ENCODE data around the gene LHX2. TPM values are rescaled to one million over a fixed set of nuclear protein-coding genes. Genes with fewer than 3 reads are reported as not detected.

Gene LHX2
- total RNA-seq, 1 donor from 2014 or later: 0.20 TPM

DNA sequence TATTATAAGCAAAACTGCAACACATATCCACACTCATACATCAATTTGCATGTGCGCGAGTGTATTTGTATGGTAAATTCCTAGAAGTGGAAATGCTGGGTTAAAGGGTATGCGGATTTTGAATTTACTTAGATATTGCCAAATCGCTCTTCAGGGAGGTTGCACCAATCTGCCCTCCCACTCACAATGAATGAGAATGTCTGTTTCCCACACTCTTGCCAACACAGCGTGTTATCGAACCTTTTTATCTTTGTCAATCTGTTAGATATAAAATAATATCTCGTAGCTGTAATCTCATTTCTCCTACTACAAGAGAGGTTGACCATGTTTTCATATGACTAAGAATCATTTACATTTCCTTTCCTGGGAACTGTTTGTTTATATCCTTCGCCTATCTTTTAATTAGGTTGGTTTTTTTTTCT, 35.7 kb downstream of the LHX2 start:
- Mint-ChIP-seq H3K9me3 (ENCODE audit: low read depth) (no peaks in the 10 kb centered on the region), H3K27me3 (ENCODE audit: low read depth) (peaks cover 17% of the 10 kb centered on the region), H3K4me1 (ENCODE audit: low read depth) (peaks cover 3% of the 10 kb centered on the region), H3K36me3 (ENCODE audit: low read depth) (no peaks in the 10 kb centered on the region), H3K27ac (ENCODE audit: unreplicated experiment) (no peak overlapping the region), H3K4me3 (ENCODE audit: unreplicated experiment) (no peak overlapping the region)
- TF ChIP-seq, protein P1, sequence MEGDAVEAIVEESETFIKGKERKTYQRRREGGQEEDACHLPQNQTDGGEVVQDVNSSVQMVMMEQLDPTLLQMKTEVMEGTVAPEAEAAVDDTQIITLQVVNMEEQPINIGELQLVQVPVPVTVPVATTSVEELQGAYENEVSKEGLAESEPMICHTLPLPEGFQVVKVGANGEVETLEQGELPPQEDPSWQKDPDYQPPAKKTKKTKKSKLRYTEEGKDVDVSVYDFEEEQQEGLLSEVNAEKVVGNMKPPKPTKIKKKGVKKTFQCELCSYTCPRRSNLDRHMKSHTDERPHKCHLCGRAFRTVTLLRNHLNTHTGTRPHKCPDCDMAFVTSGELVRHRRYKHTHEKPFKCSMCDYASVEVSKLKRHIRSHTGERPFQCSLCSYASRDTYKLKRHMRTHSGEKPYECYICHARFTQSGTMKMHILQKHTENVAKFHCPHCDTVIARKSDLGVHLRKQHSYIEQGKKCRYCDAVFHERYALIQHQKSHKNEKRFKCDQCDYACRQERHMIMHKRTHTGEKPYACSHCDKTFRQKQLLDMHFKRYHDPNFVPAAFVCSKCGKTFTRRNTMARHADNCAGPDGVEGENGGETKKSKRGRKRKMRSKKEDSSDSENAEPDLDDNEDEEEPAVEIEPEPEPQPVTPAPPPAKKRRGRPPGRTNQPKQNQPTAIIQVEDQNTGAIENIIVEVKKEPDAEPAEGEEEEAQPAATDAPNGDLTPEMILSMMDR (IDR thresholded peaks at IDR 0.05): no peak
- DNase-seq (ENCODE audit: low spot score): no peak

DNA sequence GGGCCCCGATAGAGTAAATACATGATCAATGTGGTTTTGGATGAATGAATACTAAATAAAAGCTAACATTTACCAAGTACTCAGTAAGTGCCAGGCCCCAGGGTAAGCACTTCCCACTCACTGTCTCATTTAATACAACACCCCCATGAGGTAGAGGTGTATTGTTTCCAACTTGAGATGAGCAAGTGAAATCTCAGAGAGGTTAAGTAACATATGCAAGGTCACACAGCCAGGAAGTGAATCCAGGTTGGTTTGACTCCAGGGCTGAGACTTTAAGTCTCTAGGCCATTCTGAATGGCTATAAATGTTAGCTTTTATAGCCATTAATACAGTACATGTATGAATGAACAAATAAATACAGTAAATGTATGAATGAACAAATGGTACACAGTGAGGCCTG, 39.4 kb downstream of the LHX2 start:
- TF ChIP-seq, protein P1 (IDR thresholded peaks at IDR 0.05): no peak
- no peak overlapping the region for H3K27ac Mint-ChIP-seq (ENCODE audit: unreplicated experiment)
- H3K4me1 Mint-ChIP-seq (ENCODE audit: low read depth): peaks cover 3% of the 10 kb centered on the region
- H3K36me3 Mint-ChIP-seq (ENCODE audit: low read depth): no peaks in the 10 kb centered on the region
- H3K27me3 Mint-ChIP-seq (ENCODE audit: low read depth): peaks cover 10% of the 10 kb centered on the region
- H3K4me3 Mint-ChIP-seq (ENCODE audit: unreplicated experiment): no peak overlapping the region
- no peak for DNase-seq (ENCODE audit: low spot score)
- no peaks in the 10 kb centered on the region for H3K9me3 Mint-ChIP-seq (ENCODE audit: low read depth)

DNA sequence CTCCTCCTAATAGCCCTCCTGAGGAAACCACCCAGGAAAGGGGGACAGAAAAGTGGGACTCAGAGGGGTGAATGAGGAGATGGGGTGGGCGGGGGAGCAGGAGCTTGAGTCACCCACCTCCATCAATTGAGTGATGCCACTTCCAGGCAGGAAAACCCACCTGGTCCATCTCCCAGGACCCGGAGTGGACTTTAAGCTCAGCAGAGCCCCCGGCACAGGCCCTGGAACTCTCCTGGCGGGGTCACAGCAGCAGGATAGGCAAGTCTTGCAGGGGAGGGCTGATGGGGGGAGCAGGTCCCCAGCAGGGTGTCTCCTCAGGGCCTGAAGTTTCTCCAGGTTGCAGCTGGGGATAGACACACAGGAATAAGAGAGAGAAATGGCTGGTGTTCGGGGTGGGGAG, 40.8 kb downstream of the LHX2 start:
- no peak for DNase-seq (ENCODE audit: low spot score)
- H3K27ac Mint-ChIP-seq (ENCODE audit: unreplicated experiment): no peak overlapping the region
- H3K4me1 Mint-ChIP-seq (ENCODE audit: low read depth): peaks cover 3% of the 10 kb centered on the region
- H3K36me3 Mint-ChIP-seq (ENCODE audit: low read depth): no peaks in the 10 kb centered on the region
- peaks cover 9% of the 10 kb centered on the region for H3K27me3 Mint-ChIP-seq (ENCODE audit: low read depth)
- H3K9me3 Mint-ChIP-seq (ENCODE audit: low read depth): no peaks in the 10 kb centered on the region
- TF ChIP-seq, protein P1 (IDR thresholded peaks at IDR 0.05): no peak
- no peak overlapping the region for H3K4me3 Mint-ChIP-seq (ENCODE audit: unreplicated experiment)

DNA sequence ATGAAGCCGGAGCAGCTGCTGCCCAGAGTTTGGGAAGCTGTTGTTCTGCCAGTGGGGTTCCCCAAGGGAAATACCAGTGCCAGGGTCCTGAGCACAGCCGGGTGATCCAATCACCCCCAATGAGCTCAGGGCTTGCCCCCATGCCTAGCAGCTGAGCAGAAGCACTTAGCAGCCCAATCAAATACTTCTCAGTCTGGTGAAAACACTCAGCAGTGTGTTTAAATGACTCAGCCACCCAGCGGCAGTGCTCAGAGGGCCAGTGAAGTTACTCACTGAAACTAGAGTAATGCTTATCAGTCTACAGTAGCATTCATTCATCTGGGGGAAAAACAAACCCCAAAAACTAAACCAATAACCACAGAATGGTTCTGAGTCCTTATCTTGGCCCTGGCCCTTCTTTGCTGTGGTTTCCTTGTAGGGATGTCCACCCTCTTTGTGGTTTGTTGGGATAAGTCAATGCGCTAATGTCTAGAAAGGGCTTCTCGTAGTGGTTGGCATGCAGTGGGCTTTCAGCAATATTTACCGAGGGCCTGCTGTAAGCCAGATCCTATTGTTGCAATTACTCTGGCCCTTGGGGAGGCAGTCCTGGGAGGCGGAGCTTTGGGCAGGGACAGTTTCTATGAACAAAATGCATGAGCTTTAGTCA, 43.1 kb downstream of the LHX2 start:
- TF ChIP-seq, protein P1 (IDR thresholded peaks at IDR 0.05): peak; percentile 44
- no peaks in the 10 kb centered on the region for H3K9me3 Mint-ChIP-seq (ENCODE audit: low read depth)
- H3K4me1 Mint-ChIP-seq (ENCODE audit: low read depth): peaks cover 3% of the 10 kb centered on the region
- DNase-seq (ENCODE audit: low spot score): peak; percentile 46
- H3K4me3 Mint-ChIP-seq (ENCODE audit: unreplicated experiment): no peak overlapping the region
- H3K27ac Mint-ChIP-seq (ENCODE audit: unreplicated experiment): no peak overlapping the region
- peaks cover 23% of the 10 kb centered on the region for H3K27me3 Mint-ChIP-seq (ENCODE audit: low read depth)
- H3K36me3 Mint-ChIP-seq (ENCODE audit: low read depth): no peaks in the 10 kb centered on the region

DNA sequence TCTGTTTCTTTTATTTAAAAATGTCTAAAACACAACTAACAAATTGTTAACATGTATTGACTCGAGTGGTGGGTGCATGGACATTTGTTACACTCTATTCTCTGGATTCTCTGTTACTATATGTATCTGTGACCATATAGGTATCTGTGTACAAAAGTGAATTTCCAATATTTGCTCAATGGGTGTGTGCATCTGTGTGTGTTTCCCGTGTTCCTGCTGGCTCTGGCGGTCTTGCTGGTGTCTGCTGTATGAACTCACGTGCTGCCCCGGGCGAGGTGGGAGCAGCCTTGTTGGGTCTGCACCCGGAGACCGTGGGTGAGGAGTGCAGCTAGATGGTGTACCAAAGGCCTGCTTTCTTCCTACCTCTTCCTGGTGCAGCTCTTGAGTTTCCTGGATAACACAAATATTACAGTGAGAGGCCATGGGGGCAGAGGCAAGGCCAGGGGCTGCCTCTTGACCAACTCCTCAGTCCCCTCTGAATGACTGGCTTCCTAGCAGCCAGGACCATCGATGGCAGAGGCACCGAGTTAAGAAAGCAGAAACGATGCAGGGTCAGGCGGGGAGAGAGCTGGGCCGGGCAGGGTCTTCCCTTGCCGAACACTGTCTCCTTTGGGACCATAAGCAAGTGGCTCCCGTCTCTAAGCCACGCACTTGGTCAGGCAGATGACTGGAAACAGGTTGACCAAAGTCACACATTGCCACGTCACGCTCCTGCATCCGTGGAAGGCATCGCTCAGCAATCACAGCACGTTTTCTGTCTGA, 49.5 kb downstream of the LHX2 start:
- H3K4me3 Mint-ChIP-seq (ENCODE audit: unreplicated experiment): no peak overlapping the region
- DNase-seq (ENCODE audit: low spot score): no peak
- peaks cover 36% of the 10 kb centered on the region for H3K27me3 Mint-ChIP-seq (ENCODE audit: low read depth)
- TF ChIP-seq, protein P1 (IDR thresholded peaks at IDR 0.05): no peak
- no peak overlapping the region for H3K27ac Mint-ChIP-seq (ENCODE audit: unreplicated experiment)
- no peaks in the 10 kb centered on the region for H3K36me3 Mint-ChIP-seq (ENCODE audit: low read depth)
- H3K4me1 Mint-ChIP-seq (ENCODE audit: low read depth): peaks cover 5% of the 10 kb centered on the region
- no peaks in the 10 kb centered on the region for H3K9me3 Mint-ChIP-seq (ENCODE audit: low read depth)
